ENCODE results near the gene ABCC12.

- TF ChIP-seq CTCF (optimal IDR thresholded peaks at IDR 0.05 in 1 of 3, IDR thresholded peaks at IDR 0.05 in 1 of 3, conservative IDR thresholded peaks at IDR 0.05 in 1 of 3; ENCODE audit: extremely low read depth in 1 of 3, insufficient read depth in 2 of 3, low read length in 3 of 3) (no peak), EZH2 (IDR thresholded peaks at IDR 0.05; ENCODE audit: low read length) (no peak)
Measured at GRCh38 chr16:48161906-48162305, 6.1 kb upstream of the ABCC12 start.
